Stomach (tissue), 4 donors: ENCODE measurements around the gene DEDD.

ENCODE experiments used
- EP300 ChIP-seq: sonication (generic); formaldehyde crosslinking; IDR thresholded peaks from one replicate; pipeline ENCODE4 v1.6.1; 2017; ENCODE audit warnings: antibody characterized with exemption
- POLR2AphosphoS5 ChIP-seq, 3 donors: sonication (generic); formaldehyde crosslinking; IDR thresholded peaks; one replicate each; pipeline ENCODE4 v1.6.1; 2016; ENCODE audit warnings: antibody characterized with exemption in 3 of 3
- TF ChIP-seq, protein P1 (sequence below), 7 experiments: fragments of 450-650 bp in 4 of 7; fragments of 200-600 bp in 3 of 7; sonication (generic) in 3 of 7; IDR thresholded peaks; one replicate each; pipeline ENCODE4 v1.5.1; 2016 to 2019; ENCODE audit warnings: antibody characterized with exemption in 7 of 7, control low read depth in 2 of 7, mild to moderate bottlenecking in 1 of 7

DNA sequence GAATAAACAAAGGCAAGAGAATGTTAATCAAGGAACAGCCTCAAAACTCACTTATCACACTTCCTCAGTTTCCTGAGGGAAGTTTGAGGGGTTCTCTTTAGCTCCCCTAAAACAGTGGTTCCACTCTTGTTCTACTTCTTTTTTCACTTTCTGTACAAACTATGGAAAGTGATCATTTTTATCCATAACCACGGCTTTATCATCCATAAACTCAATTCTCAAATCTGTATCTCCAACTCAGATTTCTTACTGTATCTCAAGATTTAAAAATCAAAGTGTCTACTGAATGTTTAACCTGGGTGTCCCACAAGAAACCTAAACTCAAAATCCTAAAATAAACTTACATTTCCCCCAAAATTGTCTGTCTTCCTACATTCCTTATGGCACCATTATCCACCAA is 18.6 kb downstream of the DEDD start:
- TF ChIP-seq, protein P1, sequence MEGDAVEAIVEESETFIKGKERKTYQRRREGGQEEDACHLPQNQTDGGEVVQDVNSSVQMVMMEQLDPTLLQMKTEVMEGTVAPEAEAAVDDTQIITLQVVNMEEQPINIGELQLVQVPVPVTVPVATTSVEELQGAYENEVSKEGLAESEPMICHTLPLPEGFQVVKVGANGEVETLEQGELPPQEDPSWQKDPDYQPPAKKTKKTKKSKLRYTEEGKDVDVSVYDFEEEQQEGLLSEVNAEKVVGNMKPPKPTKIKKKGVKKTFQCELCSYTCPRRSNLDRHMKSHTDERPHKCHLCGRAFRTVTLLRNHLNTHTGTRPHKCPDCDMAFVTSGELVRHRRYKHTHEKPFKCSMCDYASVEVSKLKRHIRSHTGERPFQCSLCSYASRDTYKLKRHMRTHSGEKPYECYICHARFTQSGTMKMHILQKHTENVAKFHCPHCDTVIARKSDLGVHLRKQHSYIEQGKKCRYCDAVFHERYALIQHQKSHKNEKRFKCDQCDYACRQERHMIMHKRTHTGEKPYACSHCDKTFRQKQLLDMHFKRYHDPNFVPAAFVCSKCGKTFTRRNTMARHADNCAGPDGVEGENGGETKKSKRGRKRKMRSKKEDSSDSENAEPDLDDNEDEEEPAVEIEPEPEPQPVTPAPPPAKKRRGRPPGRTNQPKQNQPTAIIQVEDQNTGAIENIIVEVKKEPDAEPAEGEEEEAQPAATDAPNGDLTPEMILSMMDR (IDR thresholded peaks at IDR 0.05) = no peak
- no peak for TF ChIP-seq POLR2AphosphoS5 (IDR thresholded peaks at IDR 0.05)
- no peak for TF ChIP-seq EP300
